HG02642 (cell line): ENCODE data around the gene SEPTIN12.

Experiments
- ATAC-seq: cut with Tn5 transposase; IDR thresholded peaks from one replicate; pipeline ENCODE4 v1.9.1; 2021; ENCODE audit warnings: mild to moderate bottlenecking; ENCODE audit not compliant: unreplicated experiment, poor library complexity

The SEPTIN12 gene

GRCh38 chr16:4803898-4804762 lies 16.0 kb upstream of the SEPTIN12 start:
- no peak for ATAC-seq

- ATAC-seq = no peak
Observed at GRCh38 chr16:4803401-4803844, 15.3 kb upstream of the SEPTIN12 start.

- peak; percentile 92 for ATAC-seq
Observed at GRCh38 chr16:4802659-4803287, 14.6 kb upstream of the SEPTIN12 start.

GRCh38 chr16:4801962-4802658 lies 14.0 kb upstream of the SEPTIN12 start, which contains the start of gene ROGDI:
ROGDI (minus strand) TSS chr16:4802633; CDS start chr16:4802571, 62 bp downstream.
- peak; percentile 55 for ATAC-seq

DNA sequence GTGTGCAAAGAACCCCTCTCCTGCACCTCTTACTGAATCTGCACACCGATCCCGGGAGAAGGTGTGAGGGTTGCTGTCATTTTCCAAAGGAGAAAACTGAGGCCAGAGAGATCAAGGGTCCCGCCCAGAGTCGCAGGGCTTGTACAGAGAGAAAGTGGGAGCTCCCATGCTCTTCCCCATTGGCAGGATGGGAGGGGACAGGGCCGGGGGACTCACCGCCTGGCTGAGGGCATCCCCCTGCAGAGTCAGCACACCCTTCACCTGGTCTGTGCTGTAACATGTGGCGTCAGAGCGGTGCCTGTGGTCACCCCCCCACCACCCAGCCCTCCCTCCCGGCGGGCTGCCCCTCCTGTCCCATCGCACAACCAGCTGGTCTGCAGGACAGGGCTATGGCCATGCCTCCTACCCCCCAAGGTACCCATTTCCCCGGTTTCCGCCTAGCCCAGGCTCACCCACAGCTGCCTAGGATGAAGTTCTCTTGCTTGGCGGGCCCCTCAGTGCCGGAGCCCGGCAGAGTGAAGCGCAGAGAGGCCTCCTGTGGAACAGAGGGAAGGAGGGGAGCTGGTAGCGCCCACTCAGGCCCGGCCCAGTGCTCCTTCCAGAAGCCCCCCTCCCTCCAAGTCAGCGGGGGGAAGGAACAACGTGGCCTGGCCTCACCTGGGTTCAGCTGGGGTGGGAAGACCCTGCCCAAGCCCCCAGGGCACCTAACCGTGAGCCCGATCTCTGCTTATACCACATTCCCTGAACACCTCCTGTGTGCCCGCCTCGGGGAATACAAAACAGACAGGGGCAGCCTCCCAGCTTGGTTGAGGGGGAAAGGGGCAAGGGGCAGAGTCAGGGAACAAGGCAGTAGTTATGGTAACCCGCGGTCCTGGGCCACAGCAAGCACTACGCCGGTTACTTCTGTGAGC lies 13.2 kb upstream of the SEPTIN12 start:
- ATAC-seq = no peak

GRCh38 chr16:4800290-4801041 lies 12.3 kb upstream of the SEPTIN12 start:
- no peak for ATAC-seq

GRCh38 chr16:4799171-4799855 lies 11.2 kb upstream of the SEPTIN12 start:
- ATAC-seq = no peak

DNA sequence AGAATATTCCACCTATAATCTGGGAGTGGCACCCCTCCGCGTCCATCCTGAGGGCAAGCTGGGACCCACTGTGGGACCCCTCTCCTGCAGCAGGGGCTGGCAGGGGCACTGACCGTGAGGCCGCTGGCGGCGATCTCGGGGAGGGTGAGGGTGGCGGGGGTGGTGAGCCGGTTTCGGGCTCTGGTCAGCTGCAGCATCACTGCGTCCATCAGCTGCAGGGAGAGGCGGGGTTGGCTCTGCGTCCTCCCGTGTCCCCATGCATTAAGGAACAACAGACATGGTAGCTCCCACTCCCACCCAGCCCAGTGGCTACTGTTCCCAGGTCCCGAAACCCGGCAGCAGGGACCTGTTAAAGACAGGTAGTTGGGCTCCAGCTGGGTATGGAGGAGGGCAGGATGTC lies 10.3 kb upstream of the SEPTIN12 start:
- ATAC-seq = no peak

GRCh38 chr16:4797805-4798252 lies 9.7 kb upstream of the SEPTIN12 start:
- ATAC-seq = no peak

GRCh38 chr16:4796982-4797804 lies 9.0 kb upstream of the SEPTIN12 start:
- ATAC-seq = no peak

- no peak for ATAC-seq
Observed at GRCh38 chr16:4795828-4796572, 7.9 kb upstream of the SEPTIN12 start.

DNA sequence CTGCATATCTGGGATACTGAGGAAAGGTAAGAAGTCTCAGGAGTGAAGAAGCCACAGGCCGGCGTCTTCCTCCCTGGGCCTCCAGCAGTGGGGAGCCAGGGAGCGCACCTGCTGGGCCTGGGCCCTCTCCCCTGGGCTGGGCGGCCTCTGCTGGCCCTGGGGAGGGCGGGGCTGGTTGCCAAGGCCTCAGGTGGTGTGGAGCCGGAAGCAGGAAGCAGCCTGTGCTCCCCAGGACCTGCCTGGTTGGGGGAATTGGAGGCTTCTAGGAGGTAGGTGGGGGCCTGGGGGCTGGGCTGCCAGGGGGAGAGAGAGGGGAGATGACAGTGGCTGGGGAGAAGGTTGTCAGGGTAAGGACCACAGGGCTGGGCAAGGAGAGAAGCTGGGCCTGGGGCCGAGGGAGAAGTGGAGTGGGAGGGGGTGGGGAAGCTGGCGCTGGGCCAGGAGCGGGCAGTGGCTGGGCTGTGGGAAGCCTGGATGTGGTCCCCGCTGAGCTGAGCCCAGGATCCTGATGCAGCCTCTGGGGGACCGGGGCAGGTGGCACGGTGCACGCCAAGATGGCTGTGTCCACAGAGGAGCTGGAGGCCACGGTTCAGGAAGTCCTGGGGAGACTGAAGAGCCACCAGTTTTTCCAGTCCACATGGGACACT lies 7.2 kb upstream of the SEPTIN12 start, which contains the start of gene SMIM22:
Gene SMIM22, plus strand, starts transcription at position 189 of the 647 bp plus-strand sequence. Its CDS starts 366 bp downstream, at position 555.
- no peak for ATAC-seq

GRCh38 chr16:4792951-4793513 lies 4.9 kb upstream of the SEPTIN12 start:
- ATAC-seq = no peak

DNA sequence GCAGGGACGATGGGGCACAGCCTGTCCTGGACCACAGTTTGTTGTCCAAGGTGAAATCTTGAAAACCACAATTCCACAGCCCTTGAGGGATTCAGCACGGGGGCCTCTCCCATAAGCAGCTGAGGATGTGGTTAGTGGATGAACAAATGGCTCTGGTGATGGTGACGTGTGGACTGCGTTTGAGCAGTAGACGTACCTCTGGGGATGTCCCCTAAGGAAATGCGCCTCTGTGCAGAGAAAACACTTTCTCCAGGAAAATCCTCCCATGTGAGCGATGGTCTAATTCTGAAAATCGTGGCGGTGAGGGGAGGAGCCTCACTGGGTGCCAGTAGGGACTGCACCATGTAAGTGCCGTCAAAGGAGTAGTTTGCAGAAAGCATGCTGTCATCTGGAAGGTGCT lies 2.7 kb upstream of the SEPTIN12 start:
- ATAC-seq = no peak

DNA sequence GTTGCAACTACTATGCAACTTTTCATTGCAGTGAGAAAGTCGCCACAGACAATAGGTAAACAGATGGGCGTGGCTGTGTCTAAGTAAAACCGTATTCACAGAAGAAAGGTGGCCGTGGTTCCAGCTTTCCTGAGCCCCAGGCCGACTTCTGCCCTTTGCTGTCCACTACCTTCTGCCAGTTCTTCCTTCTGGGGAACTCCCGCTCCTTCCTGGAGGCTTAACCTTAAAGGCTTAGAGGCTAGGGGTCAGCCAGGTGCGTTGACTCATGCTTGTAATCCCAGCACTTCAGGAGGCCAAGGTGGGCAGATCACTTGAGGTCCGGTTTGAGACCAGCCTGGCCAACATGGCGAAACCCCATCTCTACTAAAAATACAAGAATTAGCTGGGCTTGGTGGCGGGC lies 2.1 kb upstream of the SEPTIN12 start:
- no peak for ATAC-seq

DNA sequence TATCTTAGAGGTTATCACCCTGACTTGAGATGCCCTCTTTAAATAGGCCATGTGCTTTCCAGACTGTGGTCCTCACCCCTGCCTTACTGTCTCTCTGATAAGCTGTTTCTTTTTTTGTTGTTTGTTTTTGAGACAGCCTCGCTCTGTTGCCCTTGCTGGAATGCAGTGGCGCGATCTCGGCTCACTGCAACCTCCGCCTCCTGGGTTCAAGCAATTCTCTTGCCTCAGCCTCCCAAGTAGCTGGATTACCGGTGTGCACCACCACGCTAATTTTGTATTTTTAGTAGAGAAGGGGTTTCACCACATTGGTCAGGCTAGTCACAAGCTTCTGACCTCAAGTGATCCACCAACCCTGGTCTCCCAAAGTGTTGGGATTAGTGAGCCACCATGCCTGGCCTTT lies 765 bp upstream of the SEPTIN12 start:
- no peak for ATAC-seq
